Activated CD8-positive, alpha-beta T cell treated with anti-CD3 and anti-CD28 coated beads for 36 hours (primary cell): Measurements from ENCODE around the gene MAP2K1. TPM values are rescaled to one million over a fixed set of nuclear protein-coding genes. Genes with fewer than 3 reads are reported as not detected.
"Not testable (repeated sequence)": the region's sequence is repeated elsewhere in the genome, so short reads cannot be mapped to it uniquely, and the experiment has no call there.

Experiments
- ATAC-seq: fragments of 200-7000 bp; cut with Tn5 transposase; one replicate; pipeline ENCODE4 v1.10.0; 2021; ENCODE audit warnings: mild to moderate bottlenecking, moderate library complexity
- CTCF ChIA-PET: fragments of 350-600 bp; sonication (Branson Sonifier 250); formaldehyde crosslinking; loops from one replicate; lab custom pipeline; 2021; ENCODE audit warnings: antibody characterized with exemption; lab: Charles Lee
- POLR2A ChIA-PET: fragments of 350-600 bp; sonication (Branson Sonifier 250); formaldehyde crosslinking; loops from one replicate; lab custom pipeline; 2021; ENCODE audit warnings: antibody characterized with exemption; lab: Charles Lee
- DNase-seq: peaks from one replicate; pipeline ENCODE4 v3.0.0-alpha.2; 2020
- H3K27ac Mint-ChIP-seq: one replicate; pipeline ENCODE4 v1.8.0; 2021; ENCODE audit warnings: mild to moderate bottlenecking, mixed read lengths
- H3K27me3 Mint-ChIP-seq: one replicate; pipeline ENCODE4 v1.8.0; 2021; ENCODE audit warnings: mixed read lengths
- H3K36me3 Mint-ChIP-seq: one replicate; pipeline ENCODE4 v1.8.0; 2021; ENCODE audit warnings: low read depth, mixed read lengths
- H3K4me1 Mint-ChIP-seq: one replicate; pipeline ENCODE4 v1.8.0; 2021; ENCODE audit warnings: low read depth, mixed read lengths
- H3K4me3 Mint-ChIP-seq: one replicate; pipeline ENCODE4 v1.8.0; 2021; ENCODE audit warnings: mild to moderate bottlenecking, moderate library complexity, mixed read lengths
- H3K9me3 Mint-ChIP-seq: one replicate; pipeline ENCODE4 v1.8.0; 2021; ENCODE audit warnings: mixed read lengths
- intact Hi-C: fragments of 100-400 bp; cut with micrococcal nuclease; formaldehyde crosslinking; loops from one replicate; pipeline ENCODE4 v1.10.0; 2022
- total RNA-seq, 2 experiments: library from RNA; stranded (reverse); gene quantifications; one replicate each; pipeline ENCODE4 v1.2.3, GENCODE V29; 2021
- TF ChIP-seq, protein P1 (sequence below): fragments of 200-600 bp; IDR thresholded peaks from one replicate; pipeline ENCODE4 v1.8.0; 2022; ENCODE audit warnings: antibody characterized with exemption, mild to moderate bottlenecking

MAP2K1 gene
- total RNA-seq, 2 experiments from 2014 or later = 117 to 118 TPM

DNA sequence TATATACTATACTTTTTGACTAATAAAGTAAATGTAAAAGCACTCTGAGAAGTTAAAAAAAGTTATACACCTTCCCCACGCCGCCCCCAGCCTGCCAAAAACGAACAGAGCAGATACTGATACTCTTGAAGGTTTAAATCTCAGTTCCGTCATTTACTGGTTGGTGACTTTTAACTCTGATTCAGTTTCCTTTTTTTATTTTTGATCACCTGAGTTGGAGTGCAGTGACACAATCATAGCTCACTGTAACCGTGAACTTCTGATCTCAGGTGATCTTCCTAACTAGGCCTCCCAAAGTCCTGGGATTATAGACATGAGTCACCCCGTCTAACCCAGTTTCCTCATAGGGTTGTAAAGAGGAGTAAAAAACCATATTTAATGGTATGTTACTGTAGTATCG is 27.0 kb upstream of the MAP2K1 start:
- ChIA-PET POLR2A (no interaction called here), CTCF (no interaction called here)
- no peak overlapping the region for H3K4me3 Mint-ChIP-seq
- intact Hi-C loops = loop anchor here (10.0 kb wide), 1 partner anchor 135 kb away; the partner anchor contains the start of gene SNAPC5
- peaks cover 8% of the 10 kb centered on the region for H3K36me3 Mint-ChIP-seq
- ATAC-seq (no peak), DNase-seq (no peak)
- H3K27ac Mint-ChIP-seq = no peak overlapping the region
- TF ChIP-seq, protein P1, sequence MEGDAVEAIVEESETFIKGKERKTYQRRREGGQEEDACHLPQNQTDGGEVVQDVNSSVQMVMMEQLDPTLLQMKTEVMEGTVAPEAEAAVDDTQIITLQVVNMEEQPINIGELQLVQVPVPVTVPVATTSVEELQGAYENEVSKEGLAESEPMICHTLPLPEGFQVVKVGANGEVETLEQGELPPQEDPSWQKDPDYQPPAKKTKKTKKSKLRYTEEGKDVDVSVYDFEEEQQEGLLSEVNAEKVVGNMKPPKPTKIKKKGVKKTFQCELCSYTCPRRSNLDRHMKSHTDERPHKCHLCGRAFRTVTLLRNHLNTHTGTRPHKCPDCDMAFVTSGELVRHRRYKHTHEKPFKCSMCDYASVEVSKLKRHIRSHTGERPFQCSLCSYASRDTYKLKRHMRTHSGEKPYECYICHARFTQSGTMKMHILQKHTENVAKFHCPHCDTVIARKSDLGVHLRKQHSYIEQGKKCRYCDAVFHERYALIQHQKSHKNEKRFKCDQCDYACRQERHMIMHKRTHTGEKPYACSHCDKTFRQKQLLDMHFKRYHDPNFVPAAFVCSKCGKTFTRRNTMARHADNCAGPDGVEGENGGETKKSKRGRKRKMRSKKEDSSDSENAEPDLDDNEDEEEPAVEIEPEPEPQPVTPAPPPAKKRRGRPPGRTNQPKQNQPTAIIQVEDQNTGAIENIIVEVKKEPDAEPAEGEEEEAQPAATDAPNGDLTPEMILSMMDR = no peak
- H3K27me3 Mint-ChIP-seq = no peaks in the 10 kb centered on the region
- H3K9me3 Mint-ChIP-seq = no peaks in the 10 kb centered on the region
- H3K4me1 Mint-ChIP-seq = peaks cover 10% of the 10 kb centered on the region

DNA sequence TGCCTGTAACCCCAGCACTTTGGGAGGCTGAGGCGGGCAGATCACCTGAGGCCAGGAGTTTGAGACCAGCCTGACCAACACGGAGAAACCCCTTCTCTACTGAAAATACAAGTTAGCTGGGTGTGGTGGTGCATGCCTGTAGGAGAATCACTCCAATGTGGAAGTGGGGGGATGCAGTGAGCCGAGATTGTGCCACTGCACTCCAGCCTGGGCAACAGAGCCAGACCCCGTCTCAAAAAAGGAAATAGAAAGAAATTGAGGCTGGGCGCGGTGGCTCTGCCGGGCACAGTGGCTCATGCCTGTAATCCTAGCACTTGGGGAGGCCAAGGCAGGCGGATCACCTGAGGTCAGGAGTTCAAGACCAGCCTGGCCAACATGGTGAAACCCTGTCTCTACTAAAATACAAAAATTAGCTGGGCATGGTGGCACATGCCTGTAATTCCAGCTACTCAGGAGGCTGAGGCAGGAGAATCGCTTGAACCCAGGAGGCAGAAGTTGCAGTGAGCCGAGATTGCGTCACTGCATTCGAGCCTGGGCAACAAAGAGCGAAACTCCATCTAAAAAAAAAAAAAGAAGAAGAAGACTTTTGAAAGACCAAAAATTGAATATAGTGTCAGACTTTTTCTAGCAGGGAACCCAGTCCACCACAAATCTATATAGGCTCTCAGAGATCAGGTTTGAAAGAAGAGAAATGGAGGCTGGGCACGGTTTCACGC is 24.8 kb upstream of the MAP2K1 start:
- H3K36me3 Mint-ChIP-seq, H3K4me1 Mint-ChIP-seq, DNase-seq, CTCF ChIA-PET, H3K27ac Mint-ChIP-seq, POLR2A ChIA-PET, intact Hi-C loops, ATAC-seq, H3K4me3 Mint-ChIP-seq, H3K27me3 Mint-ChIP-seq, H3K9me3 Mint-ChIP-seq: not testable (repeated sequence)

DNA sequence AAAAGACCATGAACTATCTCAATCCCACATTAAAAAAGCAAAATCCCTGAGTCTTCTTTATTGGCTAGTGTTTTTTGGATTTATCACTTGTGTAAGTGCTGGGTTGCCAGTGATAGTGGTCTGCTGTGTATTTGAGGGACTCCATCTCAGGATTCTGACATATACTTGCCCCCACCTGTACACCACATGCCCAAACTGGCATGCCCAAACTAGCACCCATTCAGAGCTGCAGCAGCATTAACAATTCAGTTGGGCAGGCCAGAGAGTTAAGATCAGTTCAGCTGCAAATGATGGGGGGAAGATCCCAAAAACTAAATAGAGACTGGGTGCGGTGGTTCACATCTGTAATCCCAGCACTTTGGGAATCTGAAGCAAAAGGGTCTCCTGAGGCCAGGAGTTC is 23.9 kb upstream of the MAP2K1 start:
- H3K27ac Mint-ChIP-seq = no peak overlapping the region
- intact Hi-C loops = no loop called here
- no peak for ATAC-seq
- TF ChIP-seq, protein P1 = no peak
- POLR2A ChIA-PET = no interaction called here
- H3K36me3 Mint-ChIP-seq = no peaks in the 10 kb centered on the region
- CTCF ChIA-PET = no interaction called here
- no peaks in the 10 kb centered on the region for H3K27me3 Mint-ChIP-seq
- no peak for DNase-seq
- H3K9me3 Mint-ChIP-seq = no peaks in the 10 kb centered on the region
- no peak overlapping the region for H3K4me3 Mint-ChIP-seq
- H3K4me1 Mint-ChIP-seq = no peaks in the 10 kb centered on the region

DNA sequence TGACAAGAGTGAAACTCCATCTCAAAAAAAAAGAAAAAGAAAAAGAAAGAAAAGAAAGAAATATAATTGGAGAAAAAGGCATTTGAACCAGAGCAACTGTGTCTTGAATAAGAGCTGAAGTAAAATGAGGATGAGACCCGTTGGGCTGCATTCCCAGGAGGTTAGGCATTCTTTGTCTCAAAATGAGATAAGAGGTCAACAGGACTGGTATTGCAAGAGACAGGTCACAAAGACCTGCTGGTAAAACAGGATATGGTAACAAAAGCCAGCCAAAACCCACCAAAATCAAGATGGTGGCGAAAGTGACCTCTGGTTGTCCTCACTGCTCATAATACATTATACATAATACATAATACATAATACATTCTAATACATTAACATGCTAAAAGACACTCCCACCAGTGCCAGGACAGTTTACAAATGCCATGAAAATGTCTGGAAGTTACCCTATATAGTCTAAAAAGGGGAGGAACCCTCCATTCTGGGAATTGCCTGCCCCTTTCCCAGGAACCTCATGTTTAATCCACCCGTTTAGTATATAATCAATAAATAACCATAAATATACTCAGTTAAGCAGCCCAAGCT is 21.7 kb upstream of the MAP2K1 start:
- DNase-seq = no peak
- H3K4me3 Mint-ChIP-seq = no peak overlapping the region
- H3K4me1 Mint-ChIP-seq = peaks cover 7% of the 10 kb centered on the region
- TF ChIP-seq, protein P1 = no peak
- no peak overlapping the region for H3K27ac Mint-ChIP-seq
- no peaks in the 10 kb centered on the region for H3K27me3 Mint-ChIP-seq
- ChIA-PET POLR2A (no interaction called here), CTCF (no interaction called here)
- ATAC-seq = no peak
- intact Hi-C loops = no loop called here
- no peaks in the 10 kb centered on the region for H3K9me3 Mint-ChIP-seq
- no peaks in the 10 kb centered on the region for H3K36me3 Mint-ChIP-seq

DNA sequence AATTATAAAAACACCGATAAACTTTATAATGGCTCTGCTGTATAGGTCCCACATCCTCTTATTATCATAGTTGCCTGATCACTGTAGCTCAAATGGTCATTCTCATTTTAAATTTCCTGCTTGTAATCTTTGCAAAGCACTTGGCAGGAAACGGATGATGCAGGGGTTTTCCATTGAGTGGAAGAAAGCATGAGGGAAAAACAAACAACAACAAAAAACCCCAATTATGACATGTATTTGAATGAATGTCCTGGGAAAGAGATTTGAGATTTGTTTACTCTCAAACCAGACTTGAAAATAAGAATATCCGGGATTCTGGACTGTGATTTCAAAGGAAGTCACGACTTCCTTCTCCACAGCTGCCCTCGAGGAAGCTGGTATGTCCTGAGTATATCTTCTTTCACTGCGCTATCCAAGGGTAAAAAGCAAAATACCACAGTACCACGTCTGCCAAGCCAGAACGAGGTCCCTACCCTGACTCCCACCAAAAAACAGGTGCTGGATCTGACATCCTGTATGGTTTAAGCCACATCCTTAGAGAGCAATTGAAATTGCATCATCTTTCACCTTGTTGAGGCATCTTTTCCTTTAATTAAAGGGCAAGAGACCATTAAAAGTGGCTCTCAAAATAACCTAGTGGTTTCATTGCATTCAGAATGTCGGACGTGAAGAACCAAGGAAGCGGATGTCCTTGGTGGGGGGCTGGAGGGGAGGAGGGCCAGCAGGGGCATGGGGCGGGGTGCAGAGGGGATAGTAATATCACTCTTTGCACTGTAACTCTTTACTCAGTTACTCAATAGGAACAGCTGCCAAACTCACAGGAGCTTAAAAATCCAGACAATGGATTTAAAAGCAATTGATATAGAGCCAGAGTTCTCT is 16.7 kb upstream of the MAP2K1 start:
- H3K4me3 Mint-ChIP-seq = peak overlapping the region; percentile 49
- H3K27ac Mint-ChIP-seq = peak overlapping the region; percentile 90
- H3K9me3 Mint-ChIP-seq = peaks cover 4% of the 10 kb centered on the region
- H3K4me1 Mint-ChIP-seq = peaks cover 14% of the 10 kb centered on the region
- ChIA-PET CTCF (interaction anchor here (1.4 to 2.7 kb wide), 3 partner anchors 13 to 128 kb away, joined by 3 to 11 read pairs (median 4); partner anchors contain the start of genes SNAPC5 and TIPIN), POLR2A (interaction anchor here (0.7 to 2.2 kb wide), 11 partner anchors 12 to 134 kb away, joined by 3 to 12 read pairs (median 5); partner anchors contain the start of genes RPL4, SNAPC5, TIPIN and ZWILCH)
- intact Hi-C loops = no loop called here
- H3K27me3 Mint-ChIP-seq = no peaks in the 10 kb centered on the region
- TF ChIP-seq, protein P1 = no peak
- DNase-seq = peak; percentile 70
- no peaks in the 10 kb centered on the region for H3K36me3 Mint-ChIP-seq
- peak; percentile 93 for ATAC-seq
